COLO668 (cell line): ENCODE results near the gene TANC1.

Source experiments
- DNase-seq: peaks from one replicate; lab custom pipeline; 2025; ENCODE audit not compliant: unreplicated experiment; lab: John Stamatoyannopoulos, UW

Gene TANC1

DNA sequence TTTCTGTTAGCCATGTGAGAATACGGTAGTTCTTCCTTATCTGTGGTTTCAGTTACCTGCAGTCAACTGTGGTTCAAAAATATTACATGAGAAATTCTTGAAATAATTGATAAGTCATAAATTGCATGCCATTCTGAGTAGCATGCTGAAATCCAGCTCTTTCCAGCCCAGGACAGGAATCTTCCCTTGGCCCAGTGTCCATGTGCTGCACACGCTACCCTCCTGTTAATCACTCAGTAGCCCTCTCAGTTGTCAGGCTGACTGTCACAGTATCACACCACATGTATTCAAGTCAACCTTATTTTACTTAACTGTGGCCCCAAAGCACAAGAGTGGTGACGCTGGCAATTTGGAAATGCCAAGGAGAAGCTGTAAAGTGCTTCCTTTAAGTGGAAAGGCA lies 141.1 kb downstream of the TANC1 start:
- no peak for DNase-seq

DNA sequence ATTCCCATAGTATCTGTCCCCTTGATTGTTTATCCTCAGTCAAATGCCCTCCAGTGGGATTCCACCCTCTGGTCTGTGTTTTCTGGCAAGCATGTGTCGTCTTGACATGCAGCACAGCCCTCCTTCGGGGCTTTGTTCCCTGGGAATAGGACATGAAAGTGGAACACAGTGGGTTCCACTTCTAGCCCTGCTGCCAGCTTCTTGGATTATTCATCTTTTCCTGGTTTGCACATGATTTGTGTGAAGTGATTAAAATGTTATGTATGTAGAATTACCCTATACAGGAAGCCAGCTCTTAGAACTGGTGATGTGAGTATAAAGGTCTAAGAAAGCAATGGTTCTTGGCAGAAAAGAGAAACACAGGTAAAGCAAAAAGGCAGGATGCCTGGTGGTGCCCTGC lies 142.3 kb downstream of the TANC1 start:
- DNase-seq = no peak

DNA sequence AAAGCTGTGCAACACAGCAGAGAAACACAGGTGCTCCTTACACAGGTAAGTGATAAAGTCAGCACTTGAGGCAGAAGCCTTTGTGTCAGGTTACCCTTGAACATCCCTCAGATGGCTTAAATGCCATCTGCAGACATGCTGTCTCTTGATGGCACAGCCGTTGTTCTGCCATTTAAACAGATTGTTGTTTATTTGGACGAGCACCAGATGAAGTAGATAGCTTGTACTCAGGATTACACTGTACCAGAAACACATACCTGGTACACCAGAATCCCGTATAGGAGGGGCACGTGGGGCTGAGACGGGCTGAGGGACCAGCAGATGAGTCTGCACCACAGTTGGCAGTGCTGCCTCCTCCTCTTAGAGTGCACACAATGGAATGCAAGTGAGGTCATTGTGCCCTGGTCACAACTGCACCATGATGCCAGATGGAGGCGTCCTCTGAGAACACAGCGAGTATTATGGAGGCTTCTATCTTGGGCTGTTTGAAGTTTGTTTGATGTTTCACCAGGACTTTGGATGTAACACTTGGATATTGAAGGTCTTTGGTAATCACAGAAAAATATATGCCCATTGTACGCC lies 143.0 kb downstream of the TANC1 start:
- no peak for DNase-seq

DNA sequence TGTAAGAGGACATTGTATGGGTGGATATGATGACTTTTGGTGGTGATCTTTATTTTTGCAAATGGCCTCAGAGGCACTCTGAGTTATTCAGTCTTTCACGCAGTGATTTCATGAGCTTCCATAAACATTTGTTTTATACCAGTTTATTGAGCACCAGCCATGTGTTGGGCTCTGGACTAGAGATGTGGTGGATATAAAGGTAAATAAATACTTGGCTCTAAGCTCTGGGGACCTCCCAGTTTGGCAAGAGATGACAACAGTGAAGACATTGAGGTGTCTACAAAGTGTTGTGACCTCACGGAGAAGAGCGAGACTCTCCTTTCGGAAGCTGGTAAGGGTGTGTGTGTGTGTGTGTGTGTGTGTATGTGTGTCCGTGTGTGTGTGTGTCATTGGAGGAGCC lies 146.4 kb downstream of the TANC1 start:
- no peak for DNase-seq

DNA sequence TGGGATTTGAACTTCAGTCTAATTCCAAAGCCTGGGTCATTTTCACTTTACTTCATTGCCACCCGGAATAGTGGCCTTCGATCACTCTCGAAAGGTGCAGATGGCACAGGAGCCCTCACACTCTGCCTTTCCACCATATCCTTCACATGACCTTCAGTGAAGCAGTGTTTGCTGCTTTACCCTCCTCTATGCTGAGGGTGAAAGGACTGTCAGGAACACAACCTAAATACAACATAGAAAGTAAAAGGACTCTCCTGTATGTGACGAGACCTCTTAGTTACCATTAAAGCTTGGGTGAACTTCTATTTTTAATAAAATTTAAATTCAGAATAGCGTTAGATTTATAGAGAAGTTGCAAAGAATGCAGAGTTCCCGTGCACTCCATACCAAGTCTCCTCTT lies 148.5 kb downstream of the TANC1 start:
- no peak for DNase-seq

DNA sequence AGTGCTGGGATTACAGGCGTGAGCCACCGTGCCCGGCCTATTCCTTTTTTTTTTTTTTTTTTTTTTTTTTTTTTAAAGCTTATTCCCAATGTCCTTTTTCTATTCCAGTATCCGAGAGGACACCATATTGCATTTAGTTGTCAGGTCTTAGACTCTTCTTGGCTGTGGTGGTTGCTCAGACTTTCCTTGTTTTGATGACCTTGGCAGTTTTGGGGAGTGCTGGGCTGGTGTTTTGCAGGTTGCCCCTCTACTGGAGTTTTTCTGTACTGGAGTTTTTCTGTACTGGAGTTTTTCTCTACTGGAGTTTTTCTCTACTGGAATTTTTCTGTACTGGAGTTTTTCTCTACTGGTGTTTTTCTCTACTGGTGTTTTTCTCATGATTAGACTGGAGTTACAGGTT lies 149.2 kb downstream of the TANC1 start:
- DNase-seq = no peak

DNA sequence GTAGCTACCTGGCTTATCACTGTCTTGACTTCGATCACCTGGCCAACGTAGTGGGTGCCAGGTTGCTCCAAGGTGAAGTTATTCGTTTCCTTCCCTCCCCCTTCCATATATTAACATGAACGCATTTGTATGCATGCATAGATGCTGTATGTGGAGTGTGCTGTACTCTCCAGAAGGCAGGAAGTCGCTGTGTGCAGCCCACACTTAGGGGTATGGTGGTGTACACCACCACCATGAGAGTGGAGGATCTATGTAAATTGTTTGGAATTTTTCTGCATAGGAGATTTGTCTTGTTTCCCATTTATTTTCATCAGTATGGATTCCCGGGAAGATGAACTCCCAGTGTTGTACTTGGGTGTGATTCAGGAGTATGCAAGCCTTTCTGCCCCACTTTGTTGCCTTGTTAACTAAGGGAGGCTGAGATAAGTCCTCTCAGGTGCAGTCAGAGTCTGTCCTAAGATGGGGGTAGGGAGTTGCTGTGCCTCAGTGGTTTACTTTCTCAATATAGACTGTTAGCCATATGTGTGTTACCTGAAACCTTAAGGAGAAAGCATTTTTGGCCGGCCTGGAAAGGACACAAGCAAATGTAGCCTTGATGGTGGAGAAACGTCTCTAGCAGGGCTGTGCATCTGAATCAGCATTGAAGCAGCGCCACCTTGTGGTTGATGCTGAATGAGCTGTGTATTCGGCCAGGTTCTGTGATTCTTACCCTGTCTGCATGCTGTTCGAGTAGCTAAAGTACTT lies 149.8 kb downstream of the TANC1 start:
- peak; percentile 81 for DNase-seq

DNA sequence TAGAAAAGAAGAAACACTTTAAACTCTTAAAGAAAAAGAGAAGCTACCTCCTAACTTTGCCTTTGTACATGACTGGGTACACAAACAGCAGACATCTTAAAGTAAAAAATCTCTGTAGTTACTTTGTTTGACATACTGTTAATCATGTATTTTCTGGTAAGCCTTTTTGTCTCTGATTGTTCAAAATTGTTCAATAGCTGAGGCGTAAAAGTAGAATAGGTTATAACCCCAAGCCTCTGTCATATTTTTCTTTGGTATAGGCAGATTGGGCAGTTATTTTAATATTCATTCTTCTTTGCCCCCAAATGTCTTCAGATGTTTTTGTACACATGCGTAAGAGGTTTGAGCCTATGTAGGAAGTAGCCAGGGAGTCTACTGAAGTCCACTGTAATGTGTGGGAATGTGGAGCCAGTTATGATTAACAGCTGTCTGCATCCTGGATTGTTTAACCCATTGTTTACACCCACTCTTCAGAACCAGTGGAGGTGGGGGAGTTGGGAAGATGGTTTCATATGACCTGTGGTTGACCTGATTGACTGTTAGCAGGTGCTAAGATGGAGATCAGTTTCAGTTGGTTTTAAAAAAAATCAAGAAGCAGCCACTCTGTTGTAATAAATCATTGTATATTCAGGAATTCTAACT lies 150.5 kb downstream of the TANC1 start:
- no peak for DNase-seq

DNA sequence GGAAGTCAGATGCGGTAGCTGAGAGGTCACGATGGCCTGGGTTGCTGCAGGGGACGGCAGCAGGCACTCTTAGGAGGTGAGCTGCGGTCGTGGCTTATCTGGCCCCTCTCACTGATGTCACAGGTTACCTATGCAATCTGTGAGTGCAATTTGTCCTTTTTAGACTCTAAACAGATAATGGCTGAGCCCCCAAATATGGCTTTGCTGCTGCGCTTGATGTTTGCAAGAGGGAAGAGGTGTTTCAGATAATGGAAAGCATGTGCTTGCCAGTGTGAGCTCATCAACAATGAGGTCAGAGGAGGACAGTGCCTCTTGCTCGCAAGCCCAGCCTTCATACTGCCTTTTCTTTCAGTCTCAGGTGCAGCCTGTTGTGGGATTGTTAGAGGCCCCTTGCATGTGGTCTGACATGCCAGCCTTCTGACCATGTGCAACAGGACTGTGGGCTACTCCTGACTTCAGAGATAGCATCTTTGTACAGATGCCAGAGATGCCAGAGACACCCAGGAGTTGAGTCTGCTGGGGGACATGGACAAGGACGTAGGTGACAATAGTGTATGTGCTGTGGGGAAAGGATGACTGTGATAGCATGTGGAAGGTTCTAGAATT lies 151.3 kb downstream of the TANC1 start:
- DNase-seq = no peak

DNA sequence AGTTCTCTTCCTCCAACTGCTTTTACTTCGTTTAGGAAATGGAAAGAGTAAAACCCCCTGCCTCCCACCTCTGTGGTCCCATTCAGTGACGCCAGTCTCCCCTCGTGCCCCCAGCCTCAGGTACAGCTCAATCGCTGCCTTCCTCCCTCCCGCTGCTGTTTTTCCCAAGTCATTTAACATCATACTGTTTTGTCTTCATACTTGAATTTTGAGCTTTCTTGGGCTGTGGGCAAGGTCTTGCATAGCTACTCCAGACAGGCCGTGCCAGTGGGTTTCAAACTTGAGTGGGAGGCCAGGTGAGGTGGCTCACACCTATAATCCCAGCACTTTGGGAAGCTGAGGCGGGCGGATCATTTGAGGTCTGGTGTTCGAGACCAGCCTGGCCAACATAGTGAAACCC lies 155.3 kb downstream of the TANC1 start:
- DNase-seq = no peak

DNA sequence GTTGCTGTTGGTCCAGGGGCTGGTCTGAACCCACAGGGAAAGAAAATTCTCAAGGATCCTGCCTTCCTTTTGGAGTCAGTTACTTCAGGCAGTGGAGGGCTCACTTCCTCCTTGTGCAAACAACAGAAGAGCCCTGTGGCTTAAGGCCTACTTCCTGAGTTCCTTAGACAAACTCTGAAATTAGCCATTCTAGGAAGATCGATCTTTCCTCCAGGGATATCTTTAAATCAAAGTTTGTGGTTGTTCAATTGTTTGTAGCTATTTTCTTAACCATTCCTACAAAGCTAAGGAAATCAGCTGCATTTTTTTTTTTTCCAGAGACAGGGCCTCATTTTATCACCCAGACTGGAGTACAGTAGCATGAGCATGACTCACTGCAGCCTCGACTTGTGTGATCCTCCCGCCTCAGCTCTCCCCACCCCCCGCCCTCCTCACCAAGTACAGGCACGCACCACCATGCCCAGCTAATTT lies 156.0 kb downstream of the TANC1 start:
- DNase-seq = no peak

DNA sequence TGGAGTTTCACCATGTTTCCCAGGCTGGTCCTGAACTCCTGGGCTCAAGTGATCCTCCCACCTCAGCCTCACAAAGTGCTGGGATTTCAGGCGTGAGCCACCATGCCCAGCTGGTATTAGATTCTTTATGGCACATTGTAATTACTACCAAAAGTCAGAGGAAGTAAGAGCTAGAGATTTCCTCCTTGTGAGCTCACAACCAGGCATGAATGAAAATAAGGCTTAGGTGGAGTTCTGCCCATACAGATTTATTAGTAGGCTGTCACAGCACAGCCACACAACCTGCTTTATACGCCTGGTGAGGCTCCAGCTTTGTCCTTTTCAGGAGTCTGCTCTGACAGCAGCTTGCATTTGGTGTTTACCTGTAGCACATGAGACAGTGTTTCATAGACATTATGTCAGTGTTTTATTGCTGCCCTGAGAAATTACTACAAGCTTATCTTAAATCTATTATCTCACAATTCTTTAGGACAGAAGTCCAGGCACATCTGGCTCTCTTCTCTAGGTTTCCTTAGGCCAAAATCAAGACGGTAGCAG lies 156.6 kb downstream of the TANC1 start:
- DNase-seq = no peak

DNA sequence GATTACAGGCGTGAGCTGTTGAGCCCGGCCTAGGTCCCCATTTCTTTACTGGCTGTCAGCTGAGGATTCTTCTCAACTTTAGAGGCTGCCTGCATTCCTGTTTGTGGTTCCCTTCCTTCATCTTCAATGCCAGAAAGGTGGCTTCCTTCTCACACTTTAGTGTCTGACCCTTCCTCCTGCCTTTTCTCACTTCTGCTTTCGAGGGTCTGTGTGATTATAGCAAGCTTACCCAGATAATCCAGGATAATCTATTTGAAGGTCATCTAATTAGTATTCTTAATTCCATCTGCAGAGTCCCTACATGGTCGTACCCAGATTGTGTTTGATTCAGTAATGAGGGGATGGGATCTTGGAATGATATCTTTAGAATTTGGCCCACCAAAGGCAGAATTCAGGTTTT lies 157.4 kb downstream of the TANC1 start:
- DNase-seq = no peak

DNA sequence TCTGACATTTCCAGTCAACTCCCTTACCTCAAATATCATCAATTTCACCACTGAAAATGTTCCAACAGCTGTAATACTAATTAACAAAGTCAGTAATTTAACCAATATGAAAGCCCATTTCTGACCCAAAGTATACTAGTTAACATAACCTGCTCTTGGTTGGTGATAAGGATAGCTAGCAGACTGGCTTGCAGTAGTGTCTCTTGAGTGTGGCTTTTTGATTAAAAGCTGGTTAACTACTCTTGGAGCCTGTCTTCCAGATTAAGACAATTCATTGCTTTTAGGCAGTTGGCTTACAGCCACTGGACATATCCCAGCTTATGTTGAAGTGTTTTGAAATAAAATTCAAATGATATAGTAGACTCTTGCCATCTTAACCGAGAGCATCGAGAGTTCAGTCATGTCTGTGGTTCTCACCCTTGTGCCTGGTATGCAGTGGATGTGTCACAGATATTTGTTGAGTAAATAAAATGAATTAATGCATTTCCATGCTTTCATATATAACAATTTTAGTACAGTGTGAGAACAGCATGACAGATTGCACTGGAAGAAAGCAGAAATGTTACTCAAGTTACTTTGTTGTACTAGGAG lies 158.1 kb downstream of the TANC1 start:
- DNase-seq = no peak

DNA sequence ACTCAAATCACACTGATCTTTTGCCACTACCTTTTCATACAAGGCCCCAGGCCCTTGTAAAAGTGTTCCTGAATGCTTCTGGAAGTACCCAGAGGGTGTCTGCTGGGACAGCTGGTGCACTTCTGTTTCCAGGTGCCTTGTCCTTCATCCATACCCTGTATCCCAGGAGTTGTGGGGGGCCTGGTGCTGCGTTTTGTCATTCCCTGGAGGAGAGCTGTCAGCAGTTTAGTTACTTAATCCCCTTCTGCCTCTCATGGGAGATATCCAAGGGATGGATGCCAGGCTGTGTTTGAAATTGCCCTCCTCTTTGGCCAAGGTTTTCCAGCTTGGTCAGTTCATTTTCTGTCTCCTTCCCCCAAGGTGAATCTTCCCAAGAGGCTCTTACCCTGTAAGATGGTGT lies 159.8 kb downstream of the TANC1 start:
- DNase-seq = no peak

DNA sequence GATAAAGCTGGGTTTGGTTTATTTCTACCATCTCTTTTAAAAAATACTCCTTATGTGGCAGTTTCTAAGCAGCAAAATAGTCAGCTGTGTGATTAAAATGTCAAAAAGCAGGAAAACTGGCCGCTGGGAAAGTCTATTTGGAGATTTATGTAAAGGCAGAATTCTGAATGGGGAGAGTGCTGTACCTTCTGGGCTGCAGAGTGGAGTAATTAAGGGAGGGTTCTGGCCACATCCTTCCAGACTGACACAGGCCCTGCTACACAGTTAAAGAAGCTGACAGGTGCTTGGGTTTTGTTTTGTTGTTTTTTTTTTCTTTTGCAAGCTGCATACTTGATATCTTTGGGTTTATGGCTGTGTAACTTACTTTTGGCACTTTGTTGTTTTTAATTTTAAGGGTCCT lies 160.8 kb downstream of the TANC1 start:
- no peak for DNase-seq

DNA sequence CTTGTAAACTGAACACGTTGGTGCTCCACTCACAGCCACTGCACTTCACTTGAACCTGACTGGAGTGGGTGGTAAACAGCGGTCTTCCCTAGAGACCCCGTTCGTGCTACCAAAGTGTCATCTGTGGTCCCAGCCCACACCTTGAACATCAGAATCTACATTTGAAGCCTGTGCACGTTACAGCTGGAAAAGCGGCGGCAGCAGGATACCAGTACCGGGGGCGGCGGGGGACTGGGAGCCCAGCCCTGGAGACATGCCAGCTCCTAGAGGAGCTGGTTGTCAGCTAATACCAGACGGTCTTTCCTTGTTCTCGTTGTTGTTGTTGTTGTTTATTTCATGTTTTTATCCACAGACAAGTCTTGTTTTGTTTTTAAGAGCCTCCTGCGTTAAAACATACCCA lies 161.4 kb downstream of the TANC1 start:
- DNase-seq = no peak

DNA sequence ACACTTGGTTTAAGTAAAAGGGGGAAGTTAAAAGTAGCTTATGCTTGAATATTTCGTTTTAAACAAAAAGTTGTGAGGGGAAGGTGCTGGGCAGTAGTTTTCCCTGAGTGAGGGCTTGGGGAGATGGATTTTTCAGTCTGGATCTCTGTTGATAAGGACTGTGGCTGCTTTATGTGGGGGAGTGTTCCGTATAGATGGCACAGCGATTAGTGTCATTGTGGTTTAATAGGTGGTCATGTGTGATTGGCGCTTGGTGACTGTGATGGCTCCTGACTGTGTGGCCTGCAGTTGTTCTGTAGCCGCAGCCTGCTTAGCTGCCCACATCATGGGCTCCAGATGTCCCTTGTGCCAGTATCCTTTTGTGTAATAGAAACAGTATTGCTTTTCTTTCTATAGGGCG lies 161.9 kb downstream of the TANC1 start:
- DNase-seq = no peak

DNA sequence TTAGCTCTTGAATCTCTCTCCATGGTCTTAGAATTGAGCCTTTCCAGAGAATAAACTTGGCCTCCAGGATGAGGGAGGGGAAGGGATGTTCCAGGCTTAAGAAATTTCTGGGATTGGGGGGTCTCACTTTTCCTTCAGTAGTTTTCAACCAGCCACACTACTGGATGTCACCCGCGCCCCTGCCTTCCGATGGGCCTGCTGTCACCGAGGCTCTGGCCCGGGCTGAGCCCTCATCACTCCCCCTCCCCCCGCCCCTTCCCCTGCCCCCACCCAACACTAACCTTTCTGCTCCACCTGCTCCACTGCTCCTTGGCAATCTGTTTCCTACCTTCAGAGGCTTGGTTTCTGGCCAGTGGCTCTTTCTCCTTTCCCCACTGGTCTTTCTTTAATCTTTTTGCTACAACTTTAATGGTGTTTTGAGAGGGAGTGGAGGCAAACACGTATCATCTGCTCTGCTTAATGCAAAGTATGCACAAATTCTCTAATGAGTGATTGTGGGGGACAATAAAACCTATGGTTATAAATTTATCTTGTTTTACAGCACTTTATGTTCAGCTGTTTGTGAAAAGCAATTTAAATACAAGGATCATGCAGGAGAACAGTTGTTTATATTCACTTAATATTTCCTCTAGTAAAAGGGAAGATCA lies 162.9 kb downstream of the TANC1 start:
- DNase-seq = no peak

DNA sequence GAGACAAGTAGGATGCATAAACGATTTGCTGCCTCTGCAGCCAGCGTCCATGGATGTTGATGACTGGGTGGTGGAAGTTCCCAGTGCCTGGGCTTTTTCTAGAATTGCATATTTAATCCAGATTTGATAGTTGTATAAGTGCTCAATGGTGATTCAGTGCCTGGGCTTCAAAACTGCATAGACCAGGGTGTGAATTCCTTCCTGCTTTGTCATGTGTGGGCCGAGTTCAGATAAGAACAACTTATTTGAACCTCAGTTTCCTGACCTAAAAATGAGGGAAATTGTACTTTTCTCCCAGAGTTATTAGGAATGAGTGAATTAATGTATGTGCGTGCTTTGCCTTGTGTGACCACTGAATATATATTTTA lies 163.5 kb downstream of the TANC1 start:
- DNase-seq = no peak

DNA sequence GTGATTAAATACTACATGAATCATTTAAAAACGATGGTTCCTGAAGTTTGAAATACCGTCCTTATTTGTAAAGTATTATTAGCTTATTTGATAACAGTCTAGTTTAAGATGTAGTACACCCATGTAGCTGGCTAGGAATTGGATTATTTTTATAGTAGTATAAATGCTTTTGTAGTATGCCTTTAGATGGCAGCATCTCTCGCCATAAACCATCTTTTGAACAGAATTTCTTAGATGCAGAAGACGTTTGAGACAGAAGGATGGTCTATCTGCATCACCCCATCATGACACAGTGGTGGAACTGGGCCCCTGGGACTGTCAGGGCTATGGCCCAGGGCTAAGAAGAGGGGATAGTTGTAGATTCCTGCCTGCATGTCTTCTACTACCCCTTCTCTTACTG lies 165.4 kb downstream of the TANC1 start:
- no peak for DNase-seq
